ENCODE measurements around the gene MAPK12.

MAPK12 gene

GRCh38 chr22:50264946-50265669 lies 3.6 kb upstream of the MAPK12 start:
- DNase-seq: no peak

- no peak for DNase-seq
Observed at GRCh38 chr22:50264104-50264745, 2.7 kb upstream of the MAPK12 start.

- DNase-seq: no peak
Observed at GRCh38 chr22:50262973-50263617, 1.6 kb upstream of the MAPK12 start.

GRCh38 chr22:50262460-50262911 lies 1.0 kb upstream of the MAPK12 start:
- DNase-seq: no peak

- no peak for DNase-seq
Observed at GRCh38 chr22:50260801-50261614, 475 bp downstream of the MAPK12 start.

- DNase-seq: no peak
Observed at GRCh38 chr22:50260434-50260800, 1.1 kb downstream of the MAPK12 start.

- no peak for DNase-seq
Observed at GRCh38 chr22:50259302-50259701, 2.2 kb downstream of the MAPK12 start.

GRCh38 chr22:50258361-50259292 lies 2.9 kb downstream of the MAPK12 start:
- DNase-seq: no peak

GRCh38 chr22:50257451-50258360 lies 3.8 kb downstream of the MAPK12 start:
- DNase-seq: no peak

- no peak for DNase-seq
Observed at GRCh38 chr22:50257041-50257440, 4.4 kb downstream of the MAPK12 start.

GRCh38 chr22:50256258-50256862 lies 5.1 kb downstream of the MAPK12 start:
- DNase-seq: no peak

GRCh38 chr22:50255607-50256006 lies 5.9 kb downstream of the MAPK12 start:
- DNase-seq: no peak

GRCh38 chr22:50255099-50255498 lies 6.4 kb downstream of the MAPK12 start:
- no peak for DNase-seq

GRCh38 chr22:50253941-50254340 lies 7.5 kb downstream of the MAPK12 start:
- DNase-seq: no peak

GRCh38 chr22:50253046-50253915 lies 8.2 kb downstream of the MAPK12 start:
- no peak for DNase-seq

- no peak for DNase-seq
Observed at GRCh38 chr22:50252082-50253045, 9.1 kb downstream of the MAPK12 start.

- no peak for DNase-seq
Observed at GRCh38 chr22:50251477-50252081, 9.9 kb downstream of the MAPK12 start.
